Heart right ventricle (tissue), 16 donors: ENCODE data around the gene RBPMS2. TPM values are rescaled to one million over a fixed set of nuclear protein-coding genes. Genes with fewer than 3 reads are reported as not detected.
A peak's percentile ranks its signal among the peaks of the same experiment; 100 is the strongest.

Experiments used
- ATAC-seq, 8 donors: fragments of 200-7000 bp; cut with Tn5 transposase; one replicate each; pipeline ENCODE4 v1.9.1; 2020; ENCODE audit warnings: mild to moderate bottlenecking in 8 of 8, moderate library complexity in 8 of 8, moderate number of reproducible peaks in 1 of 8
- DNase-seq, 2 donors: peaks; one replicate each; pipeline ENCODE4 v3.0.0-alpha.2; 2020
- H3K27ac ChIP-seq, 10 donors: fragments of 200-600 bp; sonication (generic) in 2 of 10; one replicate each; pipeline versions ENCODE4 v1.5.0 to v1.8.0; 2020 to 2022; ENCODE audit warnings: mild to moderate bottlenecking in 3 of 10
- H3K27me3 ChIP-seq, 7 donors: fragments of 200-600 bp; one replicate each; pipeline ENCODE4 v1.8.0; 2021 to 2022; ENCODE audit warnings: mild to moderate bottlenecking in 2 of 7
- H3K36me3 ChIP-seq, 9 donors: fragments of 200-600 bp; sonication (generic) in 1 of 9; one replicate each; pipeline versions ENCODE4 v1.5.0 to v1.8.0; 2020 to 2022; ENCODE audit warnings: mild to moderate bottlenecking in 2 of 9
- H3K4me1 ChIP-seq, 9 donors: fragments of 200-600 bp; sonication (generic) in 1 of 9; one replicate each; pipeline versions ENCODE4 v1.5.0 to v1.8.0; 2020 to 2022; ENCODE audit warnings: mild to moderate bottlenecking in 4 of 9
- H3K4me3 ChIP-seq, 10 donors: fragments of 200-600 bp; sonication (generic) in 2 of 10; one replicate each; pipeline versions ENCODE4 v1.5.0 to v1.8.0; 2020 to 2022; ENCODE audit warnings: mild to moderate bottlenecking in 7 of 10, moderate library complexity in 2 of 10
- H3K9me3 ChIP-seq, 11 donors: fragments of 200-600 bp in 10 of 11; sonication (generic) in 2 of 11; one replicate each; pipeline versions ENCODE4 v1.5.0 to v1.8.0; 2013 to 2022; ENCODE audit warnings: mild to moderate bottlenecking in 2 of 11, control low read depth in 1 of 11, moderate library complexity in 1 of 11
- CTCF ChIP-seq, 9 donors: fragments of 200-600 bp; sonication (generic) in 2 of 9; IDR thresholded peaks; one replicate each; pipeline versions ENCODE4 v1.5.0 to v1.8.0; 2021 to 2022; ENCODE audit warnings: antibody characterized with exemption in 9 of 9, mild to moderate bottlenecking in 5 of 9, moderate library complexity in 1 of 9
- WGBS, 2 donors: extraction: QIAGEN DNeasy Blood & Tissue Kit; methylation state at CpG; one replicate each; pipeline ENCODE4 v1.1.7; 2013; ENCODE audit warnings: inconsistent platforms in 1 of 2; 5-methylcytosine and 5-hydroxymethylcytosine counted together
- intact Hi-C, 10 donors: fragments of 100-400 bp; cut with DNase I; formaldehyde crosslinking; loops; one replicate each; pipeline versions ENCODE4 v1.11.1 to v1.14.2; 2022
- polyA plus RNA-seq, 2 donors: library from polyadenylated mRNA; stranded (reverse); fragments of 200-250 nt; gene quantifications; one replicate each; pipeline ENCODE4 v1.2.3, GENCODE V29; 2013
- total RNA-seq, 10 donors: library from RNA; stranded (reverse); fragmentation: NEBNext Ultra II Directional in 3 of 10; extraction: Animal tissue kit (Norgen Biotek cat#: 25700) in 3 of 10; gene quantifications; one replicate each; pipeline versions ENCODE4 v1.2.1 to v1.2.4, GENCODE V29; 2021 to 2023
- donor health status: Arrhythmogenic right ventricular cardiomyopathy.
- donor health status: ischemic (EF 13 %, LVEDD 7.1; RV severe dilation, severe dysfunction).
- donor health status: healthy with polysubstance abuse.
- donor health status: DM: no; HTN: yes; CAD: no.
- donor health status: DM: no; HTN: no; CAD: no.
- donor health status: ischemic (EF 25% LVEDD 6.9; RV normal size, moderate dysfunction).
- donor health status: ischemic (EF 25% LVEDD 5.7; RV mildly dilated, moderate dysfunction).
- donor health status: healthy.
- donor health status: DM: yes; HTN: yes; CAD: no.
- donor health status: Ischemic cardiomyopathy.
- donor health status: ischemic (EF 35%, LVEDD 5.7; RV mildly dilated, moderate dysfunction).
- donor health status: nonischemic (EF 11% LVEDD 7.7; RV severe dilation, severe dysfunction).
- donor health status: DM: yes; HTN: yes; CAD: no.
- donor health status: PGD.
- donor health status: ischemic (EF 29% LVEDD 5.4; RV normal size, mild dysfunction).
- donor health status: nonischemic (EF 23%, LVEDD 6.1; RV moderate dilation, normal function).

The RBPMS2 gene
- total and polyA plus RNA-seq, 12 donors = 177 to 310 (median 213) TPM

- no peak for TF ChIP-seq CTCF (IDR thresholded peaks at IDR 0.05)
- H3K27ac ChIP-seq = peak overlapping the region in 8 of 10 donors; percentile 36 to 97 (median 88)
- H3K4me1 ChIP-seq = peaks cover 56 to 100% (median 100%) of the 10 kb centered on the region in 9 donors
- whole genome bisulfite sequencing, 2 donors = 38 to 42% methylated on average over 6 of the region's 6 CpGs
- peak in 6 of 8 donors; percentile 5 to 40 (median 20) for ATAC-seq
- no peak overlapping the region for H3K4me3 ChIP-seq
- H3K9me3 ChIP-seq = no peaks in the 10 kb centered on the region
- intact Hi-C loops = no loop called here
- no peaks in the 10 kb centered on the region for H3K27me3 ChIP-seq
- DNase-seq = peak in 1 of 2 donors; percentile 50
- peaks cover 0 to 68% (median 0%) of the 10 kb centered on the region in 9 donors for H3K36me3 ChIP-seq
These were observed 79.8 kb downstream of the RBPMS2 start for GRCh38 chr15:64695561-64695992.

- H3K27ac ChIP-seq = peak overlapping the region in 8 of 10 donors; percentile 36 to 97 (median 88)
- WGBS, 2 donors = 65 to 71% methylated on average over 2 of the region's 2 CpGs
- no peak for TF ChIP-seq CTCF (IDR thresholded peaks at IDR 0.05)
- no peaks in the 10 kb centered on the region for H3K27me3 ChIP-seq
- H3K36me3 ChIP-seq = peaks cover 0 to 76% (median 1%) of the 10 kb centered on the region in 9 donors
- ATAC-seq = no peak
- no peaks in the 10 kb centered on the region for H3K9me3 ChIP-seq
- no peak overlapping the region for H3K4me3 ChIP-seq
- H3K4me1 ChIP-seq = peaks cover 56 to 100% (median 100%) of the 10 kb centered on the region in 9 donors
- intact Hi-C loops = no loop called here
- DNase-seq = no peak
These were observed 80.6 kb downstream of the RBPMS2 start for GRCh38 chr15:64694816-64695215.

DNA sequence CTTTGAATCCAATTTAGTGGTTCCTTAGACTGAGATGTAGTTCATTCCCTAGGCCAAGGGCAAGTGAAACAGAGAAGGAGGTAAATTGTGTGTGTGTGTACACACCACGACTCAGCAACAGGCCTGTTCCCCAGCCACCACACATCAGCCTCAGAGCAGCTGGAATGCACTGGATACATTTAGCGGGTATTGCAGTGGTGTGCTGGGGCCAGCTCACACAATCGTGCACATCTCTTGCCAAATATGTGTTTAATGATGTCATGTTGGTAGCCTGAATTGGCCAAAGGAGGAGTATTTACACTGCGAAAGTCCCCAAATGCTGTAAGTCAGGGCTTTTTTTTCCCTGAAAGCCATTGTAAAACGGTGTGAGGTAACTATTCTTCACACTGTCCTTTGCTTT, 82.3 kb downstream of the RBPMS2 start:
- peaks cover 46 to 98% (median 87%) of the 10 kb centered on the region in 9 donors for H3K4me1 ChIP-seq
- H3K4me3 ChIP-seq = no peak overlapping the region
- ATAC-seq = peak; percentile 22 to 70 (median 46)
- peak overlapping the region in 9 of 10 donors; percentile 56 to 97 (median 87) for H3K27ac ChIP-seq
- no peaks in the 10 kb centered on the region for H3K27me3 ChIP-seq
- peaks cover 0 to 93% (median 15%) of the 10 kb centered on the region in 9 donors for H3K36me3 ChIP-seq
- WGBS, 2 donors = 26 to 30% methylated on average over 5 of the region's 5 CpGs
- intact Hi-C loops = no loop called here
- H3K9me3 ChIP-seq = no peaks in the 10 kb centered on the region
- no peak for TF ChIP-seq CTCF (IDR thresholded peaks at IDR 0.05)
- DNase-seq = peak in 1 of 2 donors; percentile 24

DNA sequence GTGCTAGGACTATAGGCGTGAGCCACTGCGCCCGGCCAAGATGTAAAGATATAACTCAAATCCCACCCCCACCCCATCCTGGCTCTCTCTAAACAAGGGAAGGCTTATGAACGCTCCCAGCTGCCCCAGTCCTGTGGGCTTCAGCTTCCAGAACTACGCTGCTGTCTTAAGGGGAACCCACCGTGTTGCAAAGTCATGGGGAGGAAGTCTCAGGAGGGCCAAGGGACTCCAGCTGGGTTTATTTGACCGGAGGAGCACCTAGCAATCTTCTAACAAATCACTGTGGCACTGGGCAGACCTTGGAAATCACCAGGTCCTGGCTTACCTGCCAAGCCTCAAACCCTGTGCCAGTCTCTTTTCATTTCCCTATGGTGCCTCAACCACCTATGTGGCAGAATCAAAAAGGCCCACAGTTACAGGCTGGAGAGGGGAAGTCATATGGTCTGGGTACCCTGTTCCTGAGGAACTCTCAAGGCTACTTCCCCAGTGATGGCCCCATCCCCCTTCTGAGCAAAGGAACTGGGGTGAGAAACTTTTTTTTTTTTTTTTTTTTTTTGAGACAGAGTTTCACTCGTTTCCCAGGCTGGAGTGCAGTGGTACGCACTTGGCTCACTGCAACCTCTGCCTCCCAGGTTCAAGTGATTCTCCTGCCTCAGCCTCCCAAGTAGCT, 83.4 kb downstream of the RBPMS2 start:
- intact Hi-C loops = no loop called here
- DNase-seq (peak in 1 of 2 donors; percentile 40), ATAC-seq (peak in 7 of 8 donors; percentile 15 to 55 (median 36))
- H3K4me1 ChIP-seq = peaks cover 54 to 97% (median 83%) of the 10 kb centered on the region in 9 donors
- peaks cover 0 to 94% (median 20%) of the 10 kb centered on the region in 9 donors for H3K36me3 ChIP-seq
- H3K27me3 ChIP-seq = no peaks in the 10 kb centered on the region
- H3K4me3 ChIP-seq = no peak overlapping the region
- H3K9me3 ChIP-seq = no peaks in the 10 kb centered on the region
- no peak for TF ChIP-seq CTCF (IDR thresholded peaks at IDR 0.05)
- peak overlapping the region in 9 of 10 donors; percentile 56 to 97 (median 87) for H3K27ac ChIP-seq
- 77 to 80% methylated on average over 9 of the region's 9 CpGs for WGBS, 2 donors
